ENCODE data around the gene KLHL34.

KLHL34 gene

DNA sequence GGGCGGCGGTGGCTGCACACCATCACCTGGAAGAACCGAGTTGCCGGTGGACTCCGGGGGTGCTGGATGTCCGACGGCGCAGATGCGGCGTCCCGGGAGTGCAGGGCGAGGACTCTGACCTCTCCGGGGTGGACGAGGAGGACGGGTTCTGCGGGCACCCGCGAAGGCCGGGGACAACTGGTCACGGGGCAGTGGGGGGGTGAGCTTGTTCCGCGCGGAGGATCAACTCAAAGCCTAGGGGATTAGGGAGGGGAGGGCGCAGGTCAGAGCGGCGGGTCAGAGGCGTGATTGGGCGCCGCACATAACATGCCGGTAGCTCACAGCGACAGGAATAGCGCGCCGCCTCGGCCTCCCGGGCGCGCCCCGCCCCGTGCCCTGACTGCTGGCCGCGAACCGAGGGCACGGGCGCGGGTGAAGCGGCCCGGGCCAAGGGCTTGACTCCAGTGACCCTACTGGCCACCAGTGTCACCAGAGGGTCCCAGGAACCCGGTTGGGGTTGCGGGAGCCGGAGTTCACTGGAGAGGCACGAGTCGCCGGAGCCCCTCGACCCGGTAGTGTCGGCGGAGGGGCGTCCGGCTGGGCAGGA, at the start of gene KLHL34:
Gene KLHL34 (minus strand): TSS at position 179 of the 586 bp plus-strand sequence. CDS start 542 bp downstream, outside the sequence.
- no peak for DNase-seq (ENCODE audit: low read depth in 3 of 3)

DNA sequence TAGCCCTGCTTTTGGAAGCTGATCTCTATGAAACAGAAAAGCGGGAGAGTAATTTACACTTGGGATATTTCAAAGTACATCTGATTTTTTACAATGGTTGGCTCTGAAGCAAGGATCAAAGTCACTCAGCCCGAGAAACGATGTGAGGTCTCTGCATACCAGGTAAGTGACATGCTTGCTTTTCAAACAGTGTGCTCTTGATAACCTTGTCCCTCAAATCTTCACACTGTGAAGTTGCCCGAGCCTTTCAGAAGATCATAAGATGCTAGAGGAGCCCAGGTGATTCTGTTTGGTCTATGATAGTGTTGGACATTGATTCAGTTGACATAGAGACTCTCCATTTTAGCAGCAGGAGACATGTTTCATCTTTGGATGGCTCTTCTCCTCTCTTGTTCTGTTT, 47.1 kb upstream of the KLHL34 start:
- DNase-seq (ENCODE audit: low read depth in 3 of 3): no peak

DNA sequence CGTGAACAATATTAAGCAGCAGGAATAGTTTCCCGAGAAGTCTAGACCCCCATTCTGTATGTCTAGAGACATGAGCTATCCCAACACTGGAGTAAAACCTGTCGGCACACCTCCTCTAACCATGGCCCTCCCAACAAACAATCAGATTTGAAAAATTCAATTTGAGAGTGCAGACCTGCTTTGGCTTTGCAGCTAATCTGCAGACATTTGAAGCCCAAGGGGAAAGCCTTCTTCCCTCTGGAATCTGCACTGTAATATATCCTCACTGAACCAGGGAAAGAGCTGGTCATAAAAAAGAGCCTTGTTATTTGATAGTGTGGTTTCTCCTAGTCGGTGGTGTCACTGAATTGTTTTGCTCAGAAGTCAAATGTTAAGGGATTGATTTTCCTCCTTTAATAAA, 44.6 kb upstream of the KLHL34 start:
- no peak for DNase-seq (ENCODE audit: low read depth in 3 of 3)

GRCh38 chrX:21700967-21701366, 42.8 kb upstream of the KLHL34 start:
- no peak for DNase-seq (ENCODE audit: low read depth in 3 of 3)

GRCh38 chrX:21700275-21700674, 42.1 kb upstream of the KLHL34 start:
- no peak for DNase-seq (ENCODE audit: low read depth in 3 of 3)

GRCh38 chrX:21699136-21699535, 41.0 kb upstream of the KLHL34 start:
- no peak for DNase-seq (ENCODE audit: low read depth in 3 of 3)

GRCh38 chrX:21698272-21698671, 40.1 kb upstream of the KLHL34 start:
- no peak for DNase-seq (ENCODE audit: low read depth in 3 of 3)

- DNase-seq (ENCODE audit: low read depth in 3 of 3): no peak
These were observed 33.4 kb upstream of the KLHL34 start for GRCh38 chrX:21691512-21692018.

- DNase-seq (ENCODE audit: low read depth in 3 of 3): no peak
These were observed 25.8 kb upstream of the KLHL34 start for GRCh38 chrX:21683941-21684340.

DNA sequence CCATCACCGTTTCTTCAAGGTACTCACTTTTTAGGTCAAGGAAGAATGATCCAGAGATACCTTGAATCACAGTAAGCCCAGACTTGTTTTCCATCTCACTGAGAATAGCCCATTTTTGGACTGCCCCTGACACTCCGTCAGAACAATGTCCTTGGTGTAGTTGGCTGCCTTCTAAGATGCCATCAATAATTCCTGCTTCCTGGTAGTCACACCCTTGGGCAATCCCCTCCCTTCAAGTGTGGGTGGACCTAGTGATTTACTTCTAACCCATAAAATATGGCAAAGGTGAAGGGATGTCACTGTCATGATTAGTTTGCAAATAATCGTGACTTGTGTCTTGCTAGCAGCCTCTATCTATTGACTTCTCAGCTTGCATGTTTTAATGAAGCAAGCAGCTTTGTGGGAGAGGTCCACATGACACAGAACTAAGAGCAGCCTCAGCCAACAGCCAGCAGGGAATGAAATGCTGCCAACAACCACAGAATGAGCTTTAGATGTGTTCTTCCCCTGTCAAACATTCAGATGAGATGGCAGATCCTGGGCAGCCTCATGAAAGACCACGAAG, 20.0 kb upstream of the KLHL34 start:
- DNase-seq (ENCODE audit: low read depth in 3 of 3): no peak

DNA sequence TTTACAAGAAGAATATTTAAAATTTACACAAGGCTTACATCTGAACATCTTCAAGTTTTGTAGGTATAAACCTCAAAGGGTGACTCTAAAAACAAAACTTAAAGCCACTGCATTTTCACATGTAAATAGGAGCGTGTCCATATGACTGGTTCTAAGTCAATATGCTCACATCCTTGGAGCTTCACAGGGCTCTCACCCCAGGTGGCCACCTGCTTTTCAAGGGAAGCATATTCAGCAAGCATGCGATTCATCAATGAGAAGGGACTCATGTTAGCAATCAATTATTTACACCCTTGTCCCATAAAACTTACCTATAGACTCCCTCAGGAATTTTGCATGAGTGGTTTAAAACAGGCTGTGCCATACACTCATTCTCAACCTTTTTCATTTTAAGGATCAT, 17.8 kb upstream of the KLHL34 start:
- no peak for DNase-seq (ENCODE audit: low read depth in 3 of 3)

DNA sequence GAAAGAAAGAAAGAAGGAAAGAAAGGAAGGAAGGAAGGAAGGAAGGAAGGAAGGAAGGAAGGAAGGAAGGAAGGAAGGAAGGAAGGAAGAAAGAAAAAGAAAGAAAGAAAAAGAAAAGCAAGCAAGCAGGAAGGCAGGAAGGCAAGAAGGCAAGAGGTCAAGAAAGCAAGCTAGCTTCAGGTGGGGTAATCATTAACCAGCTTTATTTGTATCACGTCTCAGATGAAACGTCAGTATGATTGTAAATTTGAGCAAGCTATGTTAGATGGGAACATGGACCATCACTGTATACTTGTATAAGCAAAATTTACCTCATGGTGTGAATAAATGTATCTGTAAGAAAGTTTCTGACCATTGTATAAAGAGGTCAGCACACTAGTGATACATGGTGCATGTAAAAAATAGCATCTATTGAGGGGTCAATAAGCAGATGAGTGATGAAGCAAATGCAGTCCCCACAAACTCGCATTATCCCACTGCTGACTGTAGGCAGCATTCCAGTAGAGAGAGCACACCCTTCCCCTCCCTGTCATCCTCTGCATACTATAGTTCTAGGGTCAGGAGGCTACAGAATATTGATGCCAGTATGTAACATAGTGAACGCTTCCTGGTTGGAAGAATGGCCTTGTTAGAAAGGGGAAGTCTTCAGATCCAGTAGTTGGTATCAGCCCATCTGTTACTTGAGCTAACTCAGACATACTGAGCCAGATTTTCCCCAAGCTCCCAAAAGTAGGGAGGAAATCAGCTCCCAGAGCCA, 16.5 kb upstream of the KLHL34 start:
- DNase-seq (ENCODE audit: low read depth in 3 of 3): no peak

DNA sequence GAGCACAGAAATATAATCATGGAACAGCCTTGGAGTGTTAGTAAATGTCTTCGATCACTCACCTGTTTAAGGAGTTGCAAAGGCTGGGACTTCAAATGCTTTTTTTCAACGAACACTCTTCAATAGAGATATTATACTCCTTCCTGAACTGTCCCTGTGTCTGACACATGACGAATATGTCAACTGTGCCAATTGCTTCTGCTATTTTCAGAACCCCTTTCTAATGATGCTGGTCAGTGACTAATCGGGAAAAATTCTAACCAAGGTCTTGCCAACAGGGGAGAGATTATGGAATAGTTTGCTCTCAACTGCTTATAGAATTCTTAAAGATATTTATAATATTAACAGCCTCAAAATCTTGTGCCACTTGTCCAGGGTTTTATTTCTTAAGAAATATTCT, 8.5 kb upstream of the KLHL34 start:
- no peak for DNase-seq (ENCODE audit: low read depth in 3 of 3)

DNA sequence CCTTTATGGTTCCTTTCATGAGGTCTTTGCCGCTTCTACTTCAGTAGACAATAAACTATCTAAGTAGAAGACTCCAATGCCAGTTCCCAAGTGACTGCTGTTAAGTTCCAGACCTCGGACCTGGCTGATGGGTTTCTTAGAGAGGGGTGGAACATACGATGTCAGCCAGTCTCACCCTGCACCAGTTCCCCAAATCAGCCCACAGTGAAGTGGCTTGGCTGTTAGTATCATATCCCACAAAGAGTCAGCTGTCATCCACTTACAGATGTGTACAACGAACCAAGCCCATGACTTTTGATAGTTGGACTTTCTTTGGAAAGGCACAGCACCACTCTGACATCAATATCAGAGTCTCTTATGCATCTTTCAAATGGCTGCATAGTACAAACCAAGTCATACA, 8.1 kb upstream of the KLHL34 start:
- no peak for DNase-seq (ENCODE audit: low read depth in 3 of 3)

- DNase-seq (ENCODE audit: low read depth in 3 of 3): no peak
These were observed 4.6 kb upstream of the KLHL34 start for GRCh38 chrX:21662761-21663160.

DNA sequence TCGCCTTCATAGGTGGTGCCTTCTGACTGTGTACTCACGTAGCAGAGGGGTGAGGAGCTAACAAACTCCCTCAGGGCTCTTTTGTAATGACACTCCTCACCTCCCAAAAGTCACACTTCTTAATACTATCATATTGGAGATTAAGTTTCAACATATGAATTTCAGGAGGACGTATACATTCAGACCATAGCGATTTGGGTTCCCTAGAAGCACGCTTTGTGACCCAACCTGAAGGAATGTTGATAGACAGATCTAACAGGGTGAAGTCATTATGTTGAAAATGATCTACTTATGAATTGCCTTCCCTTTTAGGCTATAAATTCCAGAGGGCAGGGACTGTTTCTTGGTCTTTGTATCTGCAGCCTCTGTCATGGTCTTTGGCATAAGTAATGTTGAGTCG, 3.2 kb upstream of the KLHL34 start:
- DNase-seq (ENCODE audit: low read depth in 3 of 3): no peak

GRCh38 chrX:21660156-21660555, 2.0 kb upstream of the KLHL34 start:
- no peak for DNase-seq (ENCODE audit: low read depth in 3 of 3)

DNA sequence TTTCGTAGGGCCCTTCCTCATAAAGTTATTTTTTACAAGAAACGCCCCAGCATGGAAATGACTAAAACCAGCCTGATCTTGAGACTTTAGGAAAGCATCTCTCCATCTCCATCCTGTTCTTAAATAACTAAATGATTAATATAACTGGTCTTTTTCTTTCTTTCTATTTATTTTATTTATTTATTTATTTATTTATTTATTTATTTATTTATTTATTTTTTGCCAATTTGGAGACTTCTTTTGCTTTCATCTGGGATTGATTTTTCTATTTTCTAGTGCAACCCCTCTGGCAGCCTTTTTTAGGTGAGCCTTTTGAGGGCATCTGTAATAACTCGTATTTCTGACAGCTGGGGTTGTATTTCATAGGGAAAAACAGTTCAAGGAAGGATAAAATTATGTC, 1.2 kb upstream of the KLHL34 start:
- DNase-seq (ENCODE audit: low read depth in 3 of 3): no peak

GRCh38 chrX:21658746-21659145, 616 bp upstream of the KLHL34 start:
- no peak for DNase-seq (ENCODE audit: low read depth in 3 of 3)

GRCh38 chrX:21657318-21658151, 595 bp downstream of the KLHL34 start:
- DNase-seq (ENCODE audit: low read depth in 3 of 3): no peak

DNA sequence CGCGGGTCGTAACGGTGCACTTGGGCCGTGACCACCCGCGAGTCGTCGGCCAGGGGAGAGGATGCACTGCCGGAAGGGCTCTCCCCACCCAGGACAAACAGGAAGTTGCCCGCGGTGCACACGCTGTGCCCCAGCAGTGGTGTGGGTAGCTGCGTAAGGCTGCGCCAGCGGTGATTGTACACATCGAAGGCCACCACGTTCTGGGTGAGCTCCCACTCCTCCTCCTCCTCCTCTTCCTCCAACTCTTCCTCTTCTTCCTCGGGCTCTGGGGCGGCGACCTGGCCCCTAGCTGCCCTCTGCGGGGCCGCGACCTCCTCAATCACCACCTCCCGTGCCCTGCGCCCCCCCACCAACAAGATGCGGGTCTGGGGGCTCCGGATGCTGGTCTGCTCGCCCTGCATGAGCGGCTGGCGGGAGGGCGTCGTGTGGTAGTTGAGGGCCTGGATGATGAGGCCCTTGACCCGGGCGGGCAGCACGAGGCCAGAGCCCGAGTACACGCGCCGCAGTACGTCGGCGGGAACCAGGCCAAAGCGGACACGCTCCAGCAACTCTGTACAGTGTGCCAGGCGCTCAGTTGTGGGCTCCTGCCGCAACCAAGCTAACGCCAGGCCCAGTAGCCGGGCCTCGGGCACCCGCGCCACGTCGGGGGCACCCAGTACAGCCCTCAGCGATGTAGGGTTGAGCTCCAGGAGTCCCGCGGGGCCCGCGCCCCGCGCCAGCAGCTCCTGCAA, 1.4 kb downstream of the KLHL34 start:
- DNase-seq (ENCODE audit: low read depth in 3 of 3): no peak

Data from stimulated activated CD4-positive, alpha-beta T cell treated with anti-CD3 and anti-CD28 coated beads, TNF-alpha, amount 100 ng/mL, for 48 hours (primary cell).